Panc1 (cell line): Measurements from ENCODE around the gene GPATCH3. TPM values are rescaled to one million over a fixed set of nuclear protein-coding genes. Genes with fewer than 3 reads are reported as not detected.

Experiments
- ATAC-seq: fragments of 200-7000 bp; cut with Tn5 transposase; 2 replicates; pipeline ENCODE4 v1.9.1; 2020; ENCODE audit warnings: mild to moderate bottlenecking, moderate library complexity
- BruUV-seq: library from RNA; stranded (reverse); fragments of 400-500 nt; replicated peaks from 2 replicates; lab custom pipeline; 2021; lab: Mats Ljungman, UMichigan
- CTCF ChIA-PET: fragments of 300-600 bp; sonication (Branson Sonifier 250); formaldehyde crosslinking; loops from one replicate; lab custom pipeline; 2022; ENCODE audit warnings: antibody characterized with exemption; lab: Charles Lee
- POLR2A ChIA-PET: fragments of 300-600 bp; sonication (Branson Sonifier 250); formaldehyde crosslinking; loops from one replicate; lab custom pipeline; 2022; ENCODE audit warnings: antibody characterized with exemption; lab: Charles Lee
- DNase-seq: peaks from one replicate; pipeline ENCODE4 v3.0.0-alpha.2; 2010; ENCODE audit warnings: low read depth, low spot score
- H3K27ac ChIP-seq: 2 replicates; pipeline ENCODE4 v1.5.1; 2011; ENCODE audit warnings: mild to moderate bottlenecking, low read length, inconsistent platforms
- H3K27me3 ChIP-seq: fragments of 200-500 bp; sonication (Bioruptor generic); 2 replicates; pipeline ENCODE4 v1.6.0; 2014; ENCODE audit warnings: low read length, inconsistent platforms; ENCODE audit not compliant: control insufficient read depth, insufficient read depth
- H3K36me3 ChIP-seq: fragments of 200-500 bp; sonication (Bioruptor generic); 2 replicates; pipeline ENCODE4 v1.5.1; 2014; ENCODE audit warnings: inconsistent platforms, mild to moderate bottlenecking, low read length, moderate library complexity; ENCODE audit not compliant: control insufficient read depth, insufficient read depth
- H3K4me1 ChIP-seq: 2 replicates; pipeline ENCODE4 v1.5.1; 2011; ENCODE audit warnings: inconsistent platforms, mild to moderate bottlenecking, low read length, moderate library complexity; ENCODE audit not compliant: control insufficient read depth, insufficient read depth
- H3K4me3 ChIP-seq, 2 experiments: 2 replicates each; pipeline ENCODE4 v1.5.1; 2011 to 2012; ENCODE audit warnings: low read depth in 2 of 2, low read length in 2 of 2, mild to moderate bottlenecking in 2 of 2, inconsistent platforms in 1 of 2, moderate library complexity in 1 of 2
- H3K9me3 ChIP-seq: fragments of 200-500 bp; sonication (Bioruptor generic); 2 replicates; pipeline ENCODE4 v1.5.1; 2014; ENCODE audit warnings: low read depth, mild to moderate bottlenecking, inconsistent platforms, low read length, moderate library complexity; ENCODE audit not compliant: control insufficient read depth, insufficient read depth
- CTCF ChIP-seq: fragments of 450-650 bp; IDR thresholded peaks from 2 replicates; pipeline ENCODE4 v1.5.1; 2017; ENCODE audit warnings: mild to moderate bottlenecking
- POLR2AphosphoS5 ChIP-seq: IDR thresholded peaks from 2 replicates; pipeline ENCODE4 v1.6.1; 2012; ENCODE audit warnings: mild to moderate bottlenecking, low read depth, low read length, moderate library complexity
- REST ChIP-seq, 2 experiments: IDR thresholded peaks; 2 replicates each; pipeline ENCODE4 v1.6.1; 2011 to 2012; ENCODE audit warnings: low read depth in 2 of 2, control low read depth in 1 of 2, low read length in 1 of 2, mild to moderate bottlenecking in 1 of 2, moderate library complexity in 1 of 2; ENCODE audit not compliant: insufficient read depth in 1 of 2
- SIN3A ChIP-seq: IDR thresholded peaks from 2 replicates; pipeline ENCODE4 v1.6.1; 2012; ENCODE audit warnings: low read depth, mild to moderate bottlenecking, low read length, moderate library complexity, borderline replicate concordance; ENCODE audit not compliant: insufficient read depth
- TCF7L2 ChIP-seq: IDR thresholded peaks from 2 replicates; pipeline ENCODE4 v1.6.1; 2011; ENCODE audit warnings: mild to moderate bottlenecking, low read depth, low read length, inconsistent platforms
- in situ Hi-C: cut with HindIII; loops from 2 replicates; pipeline ENCODE4 v1.10.0; 2016; ENCODE audit warnings: low sequenced_read_pairs, low pct_unique_long_range_greater_than_20kb
- intact Hi-C: fragments of 100-400 bp; cut with micrococcal nuclease; formaldehyde crosslinking; loops from one replicate; pipeline ENCODE4 v1.10.0; 2022; ENCODE audit not compliant: unreplicated experiment
- total RNA-seq: library from RNA; stranded (reverse); gene quantifications from one replicate; pipeline ENCODE4 v1.2.1, GENCODE V29; 2021; ENCODE audit not compliant: unreplicated experiment

GPATCH3 gene
- total RNA-seq, 1 experiment from 2014 or later = 29.7 TPM

GRCh38 chr1:26932531-26932930 lies 32.3 kb upstream of the GPATCH3 start:
- no peak overlapping the region for H3K27ac ChIP-seq
- intact Hi-C loops (no loop called here), in situ Hi-C loops (no loop called here)
- H3K36me3 ChIP-seq = peaks cover 15% of the 10 kb centered on the region; the same call in 1 of the 2 replicates
- no TSS peak for BruUV-seq
- POLR2A ChIA-PET = interaction anchor here (0.7 kb wide), 1 partner anchor 9 kb away, joined by 6 read pairs; no protein-coding TSS in a partner anchor
- TF ChIP-seq CTCF = no peak
- no peak for TF ChIP-seq POLR2AphosphoS5
- no peak for TF ChIP-seq REST (IDR thresholded peaks at IDR 0.05; ENCODE audit: insufficient read depth in 1 of 2, low read depth in 2 of 2, low read length in 1 of 2)
- TF ChIP-seq TCF7L2 = no peak
- no peak for TF ChIP-seq SIN3A
- no peaks in the 10 kb centered on the region for H3K27me3 ChIP-seq
- H3K9me3 ChIP-seq = no peaks in the 10 kb centered on the region
- DNase-seq = no peak
- CTCF ChIA-PET = no interaction called here
- ATAC-seq = no peak
- no peaks in the 10 kb centered on the region for H3K4me1 ChIP-seq
- no peak overlapping the region for H3K4me3 ChIP-seq

GRCh38 chr1:26923711-26924110 lies 23.4 kb upstream of the GPATCH3 start:
- ChIA-PET POLR2A (interaction anchor here (0.6 to 0.7 kb wide), 2 partner anchors 59 to 65 kb away, joined by 3 read pairs; no protein-coding TSS in a partner anchor), CTCF (no interaction called here)
- Histone ChIP-seq H3K4me1 (peaks cover 23% of the 10 kb centered on the region), H3K27me3 (no peaks in the 10 kb centered on the region), H3K27ac (peak overlapping the region; percentile 98), H3K9me3 (no peaks in the 10 kb centered on the region), H3K36me3 (peaks cover 37% of the 10 kb centered on the region), H3K4me3 (no peak overlapping the region; a peak in 1 of 4 replicates)
- in situ Hi-C loops (no loop called here), intact Hi-C loops (no loop called here)
- no peak for TF ChIP-seq TCF7L2
- TF ChIP-seq POLR2AphosphoS5 = no peak
- no peak for TF ChIP-seq REST (IDR thresholded peaks at IDR 0.05; ENCODE audit: insufficient read depth in 1 of 2, low read depth in 2 of 2, low read length in 1 of 2)
- no peak for TF ChIP-seq SIN3A
- TF ChIP-seq CTCF = no peak
- BruUV-seq = no TSS peak
- DNase-seq = no peak
- no peak for ATAC-seq
